ENCODE data around the gene FAM209A.
"Not testable (repeated sequence)": the region's sequence is repeated elsewhere in the genome, so short reads cannot be mapped to it uniquely, and the experiment has no call there.

FAM209A gene

GRCh38 chr20:56524444-56524843, at the start of gene FAM209A:
Gene FAM209A (plus strand): TSS chr20:56524744. CDS start chr20:56524809, 65 bp downstream.
- not testable (repeated sequence) for H3K9ac ChIP-seq; H3K27ac ChIP-seq; H2AFZ ChIP-seq; H3K9me3 ChIP-seq (ENCODE audit: control insufficient read depth, low read length); H3K4me2 ChIP-seq (ENCODE audit: low read length); H3K79me2 ChIP-seq; H3K27me3 ChIP-seq (ENCODE audit: control insufficient read depth, insufficient read depth, low read length); H3K4me1 ChIP-seq; H3K36me3 ChIP-seq (ENCODE audit: control insufficient read depth, insufficient read depth, low read length); H3K4me3 ChIP-seq (ENCODE audit: low read depth, low read length)

- TF ChIP-seq CTCF (IDR thresholded peaks at IDR 0.05) = no peak
Measured at GRCh38 chr20:56483970-56484369, 40.6 kb upstream of the FAM209A start.

GRCh38 chr20:56487216-56487615, 37.3 kb upstream of the FAM209A start:
- no peak overlapping the region for H2AFZ ChIP-seq
- no peak overlapping the region for H3K4me2 ChIP-seq (ENCODE audit: low read length)
- H3K27me3 ChIP-seq (ENCODE audit: control insufficient read depth, insufficient read depth, low read length) = no peaks in the 10 kb centered on the region
- no peak for TF ChIP-seq CTCF (IDR thresholded peaks at IDR 0.05)
- H3K79me2 ChIP-seq = peaks cover 44% of the 10 kb centered on the region
- H3K4me1 ChIP-seq = no peaks in the 10 kb centered on the region
- H3K36me3 ChIP-seq (ENCODE audit: control insufficient read depth, insufficient read depth, low read length) = no peaks in the 10 kb centered on the region
- no peak overlapping the region for H3K4me3 ChIP-seq (ENCODE audit: low read depth, low read length)
- H3K9ac ChIP-seq = no peak overlapping the region
- no peak overlapping the region for H3K27ac ChIP-seq
- H3K9me3 ChIP-seq (ENCODE audit: control insufficient read depth, low read length) = no peaks in the 10 kb centered on the region

More at GRCh38 chr20:56483970-56484369, 40.6 kb upstream of the FAM209A start:
- Histone ChIP-seq H3K27ac (no peak overlapping the region), H3K36me3 (ENCODE audit: control insufficient read depth, insufficient read depth, low read length) (no peaks in the 10 kb centered on the region), H3K4me2 (ENCODE audit: low read length) (no peak overlapping the region), H3K9ac (no peak overlapping the region), H3K4me3 (ENCODE audit: low read depth, low read length) (no peak overlapping the region), H3K4me1 (no peaks in the 10 kb centered on the region), H3K79me2 (peaks cover 35% of the 10 kb centered on the region), H2AFZ (no peak overlapping the region), H3K27me3 (ENCODE audit: control insufficient read depth, insufficient read depth, low read length) (no peaks in the 10 kb centered on the region), H3K9me3 (ENCODE audit: control insufficient read depth, low read length) (no peaks in the 10 kb centered on the region)

GRCh38 chr20:56488566-56488965, 36.0 kb upstream of the FAM209A start:
- no peak overlapping the region for H3K4me2 ChIP-seq (ENCODE audit: low read length)
- H2AFZ ChIP-seq = no peak overlapping the region
- H3K9ac ChIP-seq = no peak overlapping the region
- no peaks in the 10 kb centered on the region for H3K4me1 ChIP-seq
- no peak for TF ChIP-seq CTCF (IDR thresholded peaks at IDR 0.05)
- H3K4me3 ChIP-seq (ENCODE audit: low read depth, low read length) = no peak overlapping the region
- H3K27me3 ChIP-seq (ENCODE audit: control insufficient read depth, insufficient read depth, low read length) = no peaks in the 10 kb centered on the region
- H3K9me3 ChIP-seq (ENCODE audit: control insufficient read depth, low read length) = no peaks in the 10 kb centered on the region
- H3K27ac ChIP-seq = no peak overlapping the region
- no peaks in the 10 kb centered on the region for H3K36me3 ChIP-seq (ENCODE audit: control insufficient read depth, insufficient read depth, low read length)
- H3K79me2 ChIP-seq = peaks cover 50% of the 10 kb centered on the region

- Histone ChIP-seq H2AFZ (no peak overlapping the region), H3K4me2 (ENCODE audit: low read length) (no peak overlapping the region), H3K36me3 (ENCODE audit: control insufficient read depth, insufficient read depth, low read length) (no peaks in the 10 kb centered on the region), H3K9me3 (ENCODE audit: control insufficient read depth, low read length) (no peaks in the 10 kb centered on the region), H3K9ac (no peak overlapping the region), H3K79me2 (peaks cover 17% of the 10 kb centered on the region), H3K27ac (no peak overlapping the region), H3K27me3 (ENCODE audit: control insufficient read depth, insufficient read depth, low read length) (no peaks in the 10 kb centered on the region), H3K4me1 (no peaks in the 10 kb centered on the region), H3K4me3 (ENCODE audit: low read depth, low read length) (no peak overlapping the region)
- TF ChIP-seq CTCF (IDR thresholded peaks at IDR 0.05) = no peak
Measured at GRCh38 chr20:56501116-56501515, 23.4 kb upstream of the FAM209A start.
